T-helper 2 cell treated with Interferon-gamma antibody and Interleukin-4, amounts not matched to agents 5 μg/mL and 100 μg/mL, for 36 hours (primary cell): Measurements from ENCODE around the gene TMEM126B.
A peak's percentile ranks its signal among the peaks of the same experiment; 100 is the strongest.
"Not testable (repeated sequence)": the region's sequence is repeated elsewhere in the genome, so short reads cannot be mapped to it uniquely, and the experiment has no call there.

Experiments
- DNase-seq: peaks from one replicate; pipeline ENCODE4 v3.0.0; 2021; ENCODE audit warnings: low spot score
- H3K27ac Mint-ChIP-seq: one replicate; pipeline ENCODE4 v1.8.0; 2021; ENCODE audit warnings: mild to moderate bottlenecking, mixed read lengths
- H3K27me3 Mint-ChIP-seq: one replicate; pipeline ENCODE4 v1.8.0; 2021; ENCODE audit warnings: low read depth, mixed read lengths
- H3K36me3 Mint-ChIP-seq: one replicate; pipeline ENCODE4 v1.8.0; 2021; ENCODE audit warnings: low read depth, mixed read lengths
- H3K4me1 Mint-ChIP-seq: one replicate; pipeline ENCODE4 v1.8.0; 2021; ENCODE audit warnings: low read depth, mixed read lengths
- H3K4me3 Mint-ChIP-seq: one replicate; pipeline ENCODE4 v1.8.0; 2022; ENCODE audit warnings: mild to moderate bottlenecking, moderate library complexity, mixed read lengths
- H3K9me3 Mint-ChIP-seq: one replicate; pipeline ENCODE4 v1.8.0; 2021; ENCODE audit warnings: mixed read lengths

The TMEM126B gene

GRCh38 chr11:85627998-85628770 lies at the start of gene TMEM126B:
Gene TMEM126B (plus strand): TSS chr11:85628593. CDS start chr11:85628608, 15 bp downstream.
- Mint-ChIP-seq H3K27ac (peak within 1 kb of the TSS; percentile 90), H3K4me1 (peaks cover 26% of the 10 kb centered on the region), H3K36me3 (peaks cover 16% of the 10 kb centered on the region), H3K4me3 (peak within 1 kb of the TSS; percentile 96), H3K27me3 (peaks cover 4% of the 10 kb centered on the region), H3K9me3 (no peaks in the 10 kb centered on the region)
- peak; percentile 97 for DNase-seq

- H3K27ac Mint-ChIP-seq = no peak overlapping the region
Observed at GRCh38 chr11:85582111-85582510, 46.3 kb upstream of the TMEM126B start.

GRCh38 chr11:85589373-85589772 lies 39.0 kb upstream of the TMEM126B start:
- Mint-ChIP-seq H3K4me3 (no peak overlapping the region), H3K9me3 (peaks cover 10% of the 10 kb centered on the region), H3K36me3 (no peaks in the 10 kb centered on the region), H3K27me3 (peaks cover 8% of the 10 kb centered on the region), H3K27ac (no peak overlapping the region), H3K4me1 (no peaks in the 10 kb centered on the region)
- DNase-seq = no peak

More at GRCh38 chr11:85582111-85582510, 46.3 kb upstream of the TMEM126B start:
- H3K27me3 Mint-ChIP-seq = peaks cover 2% of the 10 kb centered on the region
- H3K4me3 Mint-ChIP-seq = no peak overlapping the region
- no peaks in the 10 kb centered on the region for H3K4me1 Mint-ChIP-seq
- DNase-seq = no peak
- no peaks in the 10 kb centered on the region for H3K9me3 Mint-ChIP-seq
- no peaks in the 10 kb centered on the region for H3K36me3 Mint-ChIP-seq

- Mint-ChIP-seq H3K4me3 (no peak overlapping the region), H3K27me3 (peaks cover 6% of the 10 kb centered on the region), H3K9me3 (peaks cover 10% of the 10 kb centered on the region), H3K36me3 (no peaks in the 10 kb centered on the region), H3K4me1 (no peaks in the 10 kb centered on the region), H3K27ac (no peak overlapping the region)
- no peak for DNase-seq
Observed at GRCh38 chr11:85590848-85591483, 37.4 kb upstream of the TMEM126B start.

GRCh38 chr11:85595285-85595884 lies 33.0 kb upstream of the TMEM126B start:
- H3K27ac Mint-ChIP-seq = no peak overlapping the region
- H3K27me3 Mint-ChIP-seq = peaks cover 19% of the 10 kb centered on the region
- no peak overlapping the region for H3K4me3 Mint-ChIP-seq
- H3K4me1 Mint-ChIP-seq = no peaks in the 10 kb centered on the region
- no peak for DNase-seq
- H3K9me3 Mint-ChIP-seq = no peaks in the 10 kb centered on the region
- no peaks in the 10 kb centered on the region for H3K36me3 Mint-ChIP-seq

- Mint-ChIP-seq H3K4me3 (no peak overlapping the region), H3K27ac (no peak overlapping the region), H3K36me3 (no peaks in the 10 kb centered on the region), H3K9me3 (no peaks in the 10 kb centered on the region), H3K4me1 (no peaks in the 10 kb centered on the region), H3K27me3 (peaks cover 15% of the 10 kb centered on the region)
- no peak for DNase-seq
Observed at GRCh38 chr11:85596886-85597285, 31.5 kb upstream of the TMEM126B start.

- Mint-ChIP-seq H3K27me3 (peaks cover 13% of the 10 kb centered on the region), H3K4me1 (no peaks in the 10 kb centered on the region), H3K4me3 (no peak overlapping the region), H3K36me3 (no peaks in the 10 kb centered on the region), H3K9me3 (no peaks in the 10 kb centered on the region), H3K27ac (no peak overlapping the region)
- DNase-seq = no peak
Observed at GRCh38 chr11:85599083-85599482, 29.3 kb upstream of the TMEM126B start.

- no peak for DNase-seq
Observed at GRCh38 chr11:85602526-85603213, 25.7 kb upstream of the TMEM126B start.

GRCh38 chr11:85603220-85603619 lies 25.2 kb upstream of the TMEM126B start:
- DNase-seq = no peak
- no peaks in the 10 kb centered on the region for H3K36me3 Mint-ChIP-seq
- H3K27me3 Mint-ChIP-seq = peaks cover 13% of the 10 kb centered on the region
- peaks cover 6% of the 10 kb centered on the region for H3K4me1 Mint-ChIP-seq
- H3K27ac Mint-ChIP-seq = no peak overlapping the region
- no peaks in the 10 kb centered on the region for H3K9me3 Mint-ChIP-seq
- no peak overlapping the region for H3K4me3 Mint-ChIP-seq

More at GRCh38 chr11:85602526-85603213, 25.7 kb upstream of the TMEM126B start:
- Mint-ChIP-seq H3K36me3 (no peaks in the 10 kb centered on the region), H3K27me3 (peaks cover 13% of the 10 kb centered on the region), H3K4me1 (peaks cover 6% of the 10 kb centered on the region), H3K4me3 (no peak overlapping the region), H3K9me3 (no peaks in the 10 kb centered on the region), H3K27ac (no peak overlapping the region)

- not testable (repeated sequence) for H3K9me3 Mint-ChIP-seq, H3K36me3 Mint-ChIP-seq, H3K27ac Mint-ChIP-seq, H3K4me1 Mint-ChIP-seq, H3K4me3 Mint-ChIP-seq, DNase-seq, H3K27me3 Mint-ChIP-seq
Observed at GRCh38 chr11:85606237-85606636, 22.2 kb upstream of the TMEM126B start.

- H3K27ac Mint-ChIP-seq, H3K9me3 Mint-ChIP-seq, H3K4me3 Mint-ChIP-seq, DNase-seq, H3K27me3 Mint-ChIP-seq, H3K36me3 Mint-ChIP-seq, H3K4me1 Mint-ChIP-seq: not testable (repeated sequence)
Observed at GRCh38 chr11:85608621-85609020, 19.8 kb upstream of the TMEM126B start.

GRCh38 chr11:85609286-85609685 lies 19.1 kb upstream of the TMEM126B start:
- H3K4me1 Mint-ChIP-seq, H3K27me3 Mint-ChIP-seq, H3K36me3 Mint-ChIP-seq, H3K4me3 Mint-ChIP-seq, H3K27ac Mint-ChIP-seq, H3K9me3 Mint-ChIP-seq, DNase-seq: not testable (repeated sequence)

GRCh38 chr11:85611643-85612042 lies 16.8 kb upstream of the TMEM126B start:
- H3K4me3 Mint-ChIP-seq, H3K27ac Mint-ChIP-seq, H3K4me1 Mint-ChIP-seq, H3K27me3 Mint-ChIP-seq, H3K36me3 Mint-ChIP-seq, H3K9me3 Mint-ChIP-seq, DNase-seq: not testable (repeated sequence)

- Mint-ChIP-seq H3K4me3 (no peak overlapping the region), H3K36me3 (no peaks in the 10 kb centered on the region), H3K27ac (no peak overlapping the region), H3K27me3 (peaks cover 1% of the 10 kb centered on the region), H3K9me3 (no peaks in the 10 kb centered on the region), H3K4me1 (peaks cover 7% of the 10 kb centered on the region)
- DNase-seq = no peak
Observed at GRCh38 chr11:85619499-85619898, 8.9 kb upstream of the TMEM126B start.
